DOHH2 (cell line): ENCODE results near the gene SYNDIG1L.

Source experiments
- H3F3A ChIP-seq: fragments of 200-600 bp; sonication (generic), shearing (Covaris generic); 2 replicates; pipeline ENCODE4 v1.6.0; 2016; ENCODE audit warnings: antibody characterized with exemption, mild to moderate bottlenecking; ENCODE audit not compliant: control insufficient read depth, insufficient read depth
- H3K27ac ChIP-seq: fragments of 200-600 bp; sonication (generic); 2 replicates; pipeline ENCODE4 v1.5.1; 2014; ENCODE audit warnings: low read depth, mild to moderate bottlenecking, low read length, moderate library complexity
- H3K27me3 ChIP-seq: fragments of 200-600 bp; sonication (generic); 2 replicates; pipeline ENCODE4 v1.6.1; 2014; ENCODE audit warnings: mild to moderate bottlenecking, low read length, mixed read lengths; ENCODE audit not compliant: control insufficient read depth
- H3K36me3 ChIP-seq: fragments of 200-600 bp; sonication (generic); 2 replicates; pipeline ENCODE4 v1.6.1; 2014; ENCODE audit warnings: mild to moderate bottlenecking, low read length, moderate library complexity, mixed read lengths; ENCODE audit not compliant: control insufficient read depth
- H3K4me1 ChIP-seq: fragments of 200-600 bp; sonication (generic); 2 replicates; pipeline ENCODE4 v1.6.1; 2014; ENCODE audit warnings: mild to moderate bottlenecking, low read length, mixed read lengths; ENCODE audit not compliant: control insufficient read depth
- H3K4me2 ChIP-seq: fragments of 200-600 bp; sonication (generic); 2 replicates; pipeline ENCODE4 v1.6.0; 2014; ENCODE audit warnings: mild to moderate bottlenecking, low read length, moderate library complexity
- H3K4me3 ChIP-seq: fragments of 200-600 bp; sonication (generic); 2 replicates; pipeline ENCODE4 v1.5.1; 2014; ENCODE audit warnings: mild to moderate bottlenecking, low read length, mixed read lengths
- H3K79me2 ChIP-seq: fragments of 200-600 bp; sonication (generic); 2 replicates; pipeline ENCODE4 v1.6.1; 2014; ENCODE audit warnings: mild to moderate bottlenecking, low read length, mixed read lengths; ENCODE audit not compliant: control insufficient read depth
- H3K9me2 ChIP-seq: fragments of 200-600 bp; sonication (generic); replicated peaks from 2 replicates; pipeline ENCODE4 v1.6.1; 2014; ENCODE audit warnings: mild to moderate bottlenecking, low read length, mixed read lengths; ENCODE audit not compliant: control insufficient read depth
- H3K9me3 ChIP-seq: fragments of 200-600 bp; sonication (generic); 2 replicates; pipeline ENCODE4 v1.6.1; 2014; ENCODE audit warnings: antibody characterized with exemption, low read length, mixed read lengths; ENCODE audit not compliant: control insufficient read depth, insufficient read depth
- H4K20me1 ChIP-seq: fragments of 200-600 bp; sonication (generic); 2 replicates; pipeline ENCODE4 v1.6.0; 2014; ENCODE audit warnings: low read depth, mild to moderate bottlenecking, antibody characterized with exemption, low read length, moderate library complexity; ENCODE audit not compliant: control insufficient read depth, insufficient read depth
- EZH2phosphoT487 ChIP-seq: fragments of 200-600 bp; sonication (generic); IDR thresholded peaks from 2 replicates; pipeline ENCODE4 v1.6.1; 2017; ENCODE audit warnings: borderline replicate concordance, mild to moderate bottlenecking, antibody characterized with exemption, low read length, moderate library complexity, mixed read lengths
- TF ChIP-seq, protein P1 (sequence below): fragments of 200-600 bp; sonication (generic); IDR thresholded peaks from one replicate; pipeline ENCODE4 v1.5.1; 2014; ENCODE audit warnings: antibody characterized with exemption, mild to moderate bottlenecking, low read depth, low read length; ENCODE audit not compliant: poor library complexity, severe bottlenecking

SYNDIG1L gene

GRCh38 chr14:74360163-74360562 is 65.8 kb downstream of the SYNDIG1L start:
- no peaks in the 10 kb centered on the region for H3K9me3 ChIP-seq
- H3K79me2 ChIP-seq: no peaks in the 10 kb centered on the region
- peaks cover 4% of the 10 kb centered on the region; the same call in 1 of the 2 replicates for H3K27me3 ChIP-seq
- H3K36me3 ChIP-seq: no peaks in the 10 kb centered on the region
- H3F3A ChIP-seq: no peaks in the 10 kb centered on the region
- H3K27ac ChIP-seq: no peak overlapping the region
- no peaks in the 10 kb centered on the region for H4K20me1 ChIP-seq
- no peaks in the 10 kb centered on the region for H3K9me2 ChIP-seq
- no peak for TF ChIP-seq EZH2phosphoT487
- TF ChIP-seq, protein P1, sequence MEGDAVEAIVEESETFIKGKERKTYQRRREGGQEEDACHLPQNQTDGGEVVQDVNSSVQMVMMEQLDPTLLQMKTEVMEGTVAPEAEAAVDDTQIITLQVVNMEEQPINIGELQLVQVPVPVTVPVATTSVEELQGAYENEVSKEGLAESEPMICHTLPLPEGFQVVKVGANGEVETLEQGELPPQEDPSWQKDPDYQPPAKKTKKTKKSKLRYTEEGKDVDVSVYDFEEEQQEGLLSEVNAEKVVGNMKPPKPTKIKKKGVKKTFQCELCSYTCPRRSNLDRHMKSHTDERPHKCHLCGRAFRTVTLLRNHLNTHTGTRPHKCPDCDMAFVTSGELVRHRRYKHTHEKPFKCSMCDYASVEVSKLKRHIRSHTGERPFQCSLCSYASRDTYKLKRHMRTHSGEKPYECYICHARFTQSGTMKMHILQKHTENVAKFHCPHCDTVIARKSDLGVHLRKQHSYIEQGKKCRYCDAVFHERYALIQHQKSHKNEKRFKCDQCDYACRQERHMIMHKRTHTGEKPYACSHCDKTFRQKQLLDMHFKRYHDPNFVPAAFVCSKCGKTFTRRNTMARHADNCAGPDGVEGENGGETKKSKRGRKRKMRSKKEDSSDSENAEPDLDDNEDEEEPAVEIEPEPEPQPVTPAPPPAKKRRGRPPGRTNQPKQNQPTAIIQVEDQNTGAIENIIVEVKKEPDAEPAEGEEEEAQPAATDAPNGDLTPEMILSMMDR: no peak
- H3K4me3 ChIP-seq: no peak overlapping the region
- H3K4me2 ChIP-seq: no peak overlapping the region
- no peaks in the 10 kb centered on the region for H3K4me1 ChIP-seq

DNA sequence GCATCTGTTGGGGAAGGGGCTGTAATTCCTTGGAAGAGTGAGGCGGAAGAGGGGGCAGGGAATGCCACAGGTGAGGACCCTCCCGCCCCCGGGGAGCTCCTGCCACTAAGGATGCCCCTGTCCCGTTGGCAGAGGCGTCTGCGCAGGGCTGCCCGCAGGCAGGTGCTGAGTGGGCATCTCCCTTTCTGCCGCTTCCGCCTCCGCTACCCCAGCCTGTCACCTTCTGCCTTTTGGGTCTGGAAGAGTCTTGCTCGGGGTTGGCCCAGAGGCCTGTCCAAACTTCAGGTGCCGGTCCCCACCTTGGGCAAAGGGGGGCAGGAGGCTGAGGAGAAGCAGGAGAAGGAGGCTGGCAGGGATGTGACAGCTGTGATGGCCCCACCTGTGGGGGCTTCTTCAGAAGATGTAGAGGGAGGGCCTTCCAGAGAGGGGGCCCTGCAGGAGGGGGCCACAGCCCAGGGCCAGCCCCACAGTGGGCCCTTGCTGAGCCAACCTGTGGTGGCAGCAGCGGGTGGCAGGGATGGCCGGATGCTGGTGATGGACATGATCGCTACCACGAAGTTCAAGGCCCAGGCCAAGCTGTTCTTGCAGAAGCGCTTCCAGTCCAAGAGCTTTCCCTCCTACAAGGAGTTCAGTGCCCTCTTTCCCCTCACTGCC is 67.7 kb downstream of the SYNDIG1L start:
- no peaks in the 10 kb centered on the region for H3K79me2 ChIP-seq

DNA sequence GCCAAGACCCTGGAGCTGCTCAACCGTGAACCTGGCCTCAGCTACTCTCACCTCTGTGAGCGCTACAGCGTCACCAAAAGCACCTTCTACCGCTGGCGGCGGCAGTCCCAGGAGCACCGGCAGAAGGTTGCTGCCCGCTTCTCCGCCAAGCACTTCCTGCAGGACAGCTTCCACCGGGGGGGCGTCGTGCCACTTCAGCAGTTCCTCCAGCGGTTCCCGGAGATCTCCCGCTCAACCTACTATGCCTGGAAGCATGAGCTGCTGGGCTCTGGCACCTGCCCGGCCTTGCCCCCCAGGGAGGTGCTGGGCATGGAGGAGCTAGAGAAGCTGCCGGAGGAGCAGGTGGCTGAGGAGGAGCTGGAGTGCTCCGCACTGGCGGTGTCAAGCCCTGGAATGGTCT is 68.4 kb downstream of the SYNDIG1L start:
- Histone ChIP-seq H3K27me3 (no peaks in the 10 kb centered on the region), H3K27ac (no peak overlapping the region), H3K4me3 (no peak overlapping the region), H3K79me2 (no peaks in the 10 kb centered on the region), H3K9me3 (no peaks in the 10 kb centered on the region), H3K4me2 (no peak overlapping the region), H3K4me1 (no peaks in the 10 kb centered on the region), H4K20me1 (no peaks in the 10 kb centered on the region), H3K36me3 (no peaks in the 10 kb centered on the region), H3F3A (no peaks in the 10 kb centered on the region), H3K9me2 (no peaks in the 10 kb centered on the region)
- TF ChIP-seq, protein P1: no peak
- no peak for TF ChIP-seq EZH2phosphoT487

More for the DNA sequence above, 67.7 kb downstream of the SYNDIG1L start:
- Histone ChIP-seq H4K20me1 (no peaks in the 10 kb centered on the region), H3K36me3 (no peaks in the 10 kb centered on the region), H3K9me2 (no peaks in the 10 kb centered on the region), H3K4me1 (no peaks in the 10 kb centered on the region), H3K4me3 (no peak overlapping the region), H3F3A (no peaks in the 10 kb centered on the region), H3K27ac (no peak overlapping the region), H3K27me3 (peaks cover 4% of the 10 kb centered on the region; the same call in 1 of the 2 replicates), H3K9me3 (no peaks in the 10 kb centered on the region), H3K4me2 (no peak overlapping the region)
- TF ChIP-seq EZH2phosphoT487: no peak
- TF ChIP-seq, protein P1: no peak
